C4-2B (cell line): ENCODE data around the gene VIT.

ENCODE experiments used
- H3K27ac ChIP-seq: fragments of 450-650 bp; 2 replicates; pipeline ENCODE4 v1.5.1; 2017
- CTCF ChIP-seq: fragments of 450-650 bp; conservative IDR thresholded peaks from 2 replicates; pipeline ENCODE4 v1.5.1; 2017; ENCODE audit warnings: mild to moderate bottlenecking
- ZFX ChIP-seq: fragments of 450-650 bp; IDR thresholded peaks from 2 replicates; pipeline ENCODE4 v1.6.1; 2017

VIT gene

GRCh38 chr2:36697424-36698066 is 1.0 kb downstream of the VIT start:
- TF ChIP-seq ZFX (no peak), CTCF (no peak)
- no peak overlapping the region for H3K27ac ChIP-seq

GRCh38 chr2:36698993-36699392 is 2.5 kb downstream of the VIT start:
- TF ChIP-seq ZFX (no peak), CTCF (no peak)

GRCh38 chr2:36700311-36700710 is 3.8 kb downstream of the VIT start:
- no peak overlapping the region for H3K27ac ChIP-seq

More at GRCh38 chr2:36698993-36699392, 2.5 kb downstream of the VIT start:
- H3K27ac ChIP-seq = no peak overlapping the region

GRCh38 chr2:36701391-36701795 is 4.9 kb downstream of the VIT start:
- H3K27ac ChIP-seq = no peak overlapping the region
- TF ChIP-seq ZFX = no peak
- no peak for TF ChIP-seq CTCF

More at GRCh38 chr2:36700311-36700710, 3.8 kb downstream of the VIT start:
- no peak for TF ChIP-seq ZFX

- TF ChIP-seq ZFX (no peak), CTCF (no peak)
- H3K27ac ChIP-seq = no peak overlapping the region
Observed at GRCh38 chr2:36701918-36702317, 5.4 kb downstream of the VIT start.

GRCh38 chr2:36702781-36703180 is 6.3 kb downstream of the VIT start:
- TF ChIP-seq ZFX = no peak
- no peak overlapping the region for H3K27ac ChIP-seq

GRCh38 chr2:36704475-36705150 is 8.1 kb downstream of the VIT start:
- TF ChIP-seq CTCF = no peak
- TF ChIP-seq ZFX = no peak
- H3K27ac ChIP-seq = no peak overlapping the region

- H3K27ac ChIP-seq = no peak overlapping the region
- no peak for TF ChIP-seq ZFX
Observed at GRCh38 chr2:36705326-36706020, 9.0 kb downstream of the VIT start.
